LNCaP clone FGC (cell line): ENCODE measurements around the gene EHBP1L1.

ENCODE experiments used
- DNase-seq: peaks from one replicate; pipeline ENCODE4 v3.0.0-alpha.2; 2011; ENCODE audit warnings: low read depth
- H3K4me3 ChIP-seq: 2 replicates; pipeline ENCODE4 v1.5.1; 2011; ENCODE audit warnings: mild to moderate bottlenecking, low read depth, low read length, control low read depth
- CTCF ChIP-seq: IDR thresholded peaks from 2 replicates; pipeline ENCODE4 v1.5.1; 2012; ENCODE audit warnings: mild to moderate bottlenecking; ENCODE audit not compliant: control insufficient read depth, insufficient read depth; ENCODE audit errors: extremely low read depth

EHBP1L1 gene

DNA sequence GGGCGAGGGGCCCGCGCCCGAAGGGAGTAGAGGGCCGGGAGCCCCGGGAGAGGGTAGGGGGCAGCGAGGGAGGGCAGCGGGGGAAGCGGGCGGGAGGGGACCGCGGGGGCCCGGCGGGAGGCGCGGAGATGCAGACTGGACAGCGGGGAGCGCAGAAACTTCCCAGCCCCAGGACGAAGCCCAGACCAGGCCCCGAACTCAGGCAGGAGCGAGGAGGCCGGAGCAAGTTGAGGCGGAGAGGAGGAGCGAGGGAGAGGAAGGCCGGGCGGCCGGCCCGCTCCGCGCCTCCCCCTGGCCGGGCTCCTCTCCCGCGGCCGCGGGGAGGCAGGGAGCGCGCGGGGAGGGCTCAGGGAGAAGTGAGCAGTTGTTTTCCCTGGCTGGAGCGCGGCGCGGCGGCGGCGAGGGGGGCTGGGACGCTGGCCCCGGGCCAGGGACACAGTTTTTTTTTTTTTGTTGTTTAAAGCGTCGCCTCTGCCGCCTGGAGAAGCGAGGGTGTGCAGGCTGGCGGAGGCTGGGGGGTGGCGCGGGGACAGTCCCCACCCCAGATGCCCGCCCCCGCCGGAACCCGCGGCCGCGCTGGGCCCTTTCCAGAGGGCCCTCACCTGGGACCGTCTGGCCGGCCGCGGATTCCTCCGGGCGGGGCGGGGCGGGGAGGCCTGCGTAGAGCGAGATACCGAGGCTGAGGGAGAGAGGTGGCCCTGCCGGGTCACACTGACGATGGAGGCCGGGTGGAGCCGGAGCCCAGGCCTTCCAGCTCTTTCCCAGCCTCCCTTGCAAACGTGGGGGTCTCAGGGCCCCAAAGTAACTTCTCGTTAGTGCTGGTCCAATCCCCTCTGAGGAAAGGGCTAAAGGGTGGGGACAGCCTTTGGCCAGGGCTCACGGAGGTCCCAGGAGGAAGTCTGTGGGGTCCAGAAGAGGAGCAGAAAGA, 17.6 kb upstream of the EHBP1L1 start, which contains the start of gene LTBP3:
TSS of gene LTBP3 (minus strand) at position 358 of the 928 bp plus-strand sequence. CDS start 400 bp downstream, outside the sequence.
- DNase-seq, result no peak

DNA sequence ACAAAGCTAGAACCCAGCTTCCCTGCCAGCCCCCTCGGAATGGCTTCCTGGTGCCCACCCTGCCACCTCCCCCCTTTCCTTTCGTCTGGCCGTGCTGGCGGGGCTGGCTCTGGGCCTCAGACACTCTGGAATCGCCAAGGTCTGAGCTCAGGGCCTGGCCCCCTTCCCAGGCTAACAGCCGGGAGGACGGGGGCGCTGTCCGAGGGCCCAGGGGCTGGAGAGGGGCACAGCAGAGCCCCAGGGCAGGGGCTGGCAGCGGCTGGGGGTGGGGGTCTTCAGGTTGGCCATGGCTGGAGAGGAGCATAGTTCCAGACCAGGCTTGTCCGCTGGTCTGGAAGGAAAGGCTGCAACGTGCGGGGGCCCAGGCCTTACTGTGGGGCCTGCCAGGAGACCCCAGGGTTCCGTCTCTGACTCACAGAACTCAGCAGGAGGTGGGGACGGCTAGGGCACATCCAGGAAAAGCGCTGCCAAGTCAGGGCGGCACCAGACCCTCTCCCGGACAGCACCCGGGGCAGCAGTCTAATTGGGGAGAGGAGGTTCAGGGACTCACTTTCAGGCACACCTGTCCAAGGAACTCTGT, 16.8 kb upstream of the EHBP1L1 start:
- DNase-seq, result no peak
- peak overlapping the region; percentile 48 for H3K4me3 ChIP-seq
- TF ChIP-seq CTCF, result 0 out of 2 replicates have a peak, but pooled peaks have one; percentile 8

More for the DNA sequence above, 17.6 kb upstream of the EHBP1L1 start, which contains the start of gene LTBP3:
- peak within 1 kb of the TSS; percentile 49 for H3K4me3 ChIP-seq
- peak; percentile 10; the same call in 1 of the 2 replicates for TF ChIP-seq CTCF

GRCh38 chr11:65559535-65559934, 16.3 kb upstream of the EHBP1L1 start:
- TF ChIP-seq CTCF, result no peak
- no peak for DNase-seq
- H3K4me3 ChIP-seq, result no peak overlapping the region

DNA sequence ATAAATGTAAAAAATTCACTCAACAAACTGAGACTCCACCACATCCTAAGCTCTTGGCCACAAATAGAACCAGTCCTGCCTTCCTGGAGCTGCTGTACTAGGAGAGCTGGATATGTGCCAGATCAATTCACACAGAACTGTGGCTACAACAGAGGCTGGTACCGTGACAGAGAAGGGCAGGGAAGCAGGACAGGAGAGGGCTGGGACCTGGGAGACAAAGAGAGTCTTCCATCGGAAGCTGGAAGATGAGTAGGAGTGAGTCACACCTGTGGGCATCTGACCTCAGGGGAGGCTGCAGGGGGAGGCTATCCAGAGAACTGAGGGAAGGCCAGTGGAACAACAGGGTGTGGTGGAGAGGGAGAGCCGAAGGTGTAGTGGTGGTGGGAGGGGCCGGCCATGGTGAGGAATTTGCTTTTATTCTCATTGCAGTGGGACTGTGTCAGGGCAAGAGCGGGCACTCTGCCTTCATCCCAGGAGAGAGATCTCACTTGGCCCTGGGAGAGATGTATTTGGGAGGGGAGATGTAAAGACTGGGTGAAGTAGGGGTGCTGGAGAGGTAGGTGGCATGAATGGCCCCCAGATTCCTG, 15.8 kb upstream of the EHBP1L1 start:
- H3K4me3 ChIP-seq, result no peak overlapping the region
- TF ChIP-seq CTCF, result no peak
- no peak for DNase-seq

DNA sequence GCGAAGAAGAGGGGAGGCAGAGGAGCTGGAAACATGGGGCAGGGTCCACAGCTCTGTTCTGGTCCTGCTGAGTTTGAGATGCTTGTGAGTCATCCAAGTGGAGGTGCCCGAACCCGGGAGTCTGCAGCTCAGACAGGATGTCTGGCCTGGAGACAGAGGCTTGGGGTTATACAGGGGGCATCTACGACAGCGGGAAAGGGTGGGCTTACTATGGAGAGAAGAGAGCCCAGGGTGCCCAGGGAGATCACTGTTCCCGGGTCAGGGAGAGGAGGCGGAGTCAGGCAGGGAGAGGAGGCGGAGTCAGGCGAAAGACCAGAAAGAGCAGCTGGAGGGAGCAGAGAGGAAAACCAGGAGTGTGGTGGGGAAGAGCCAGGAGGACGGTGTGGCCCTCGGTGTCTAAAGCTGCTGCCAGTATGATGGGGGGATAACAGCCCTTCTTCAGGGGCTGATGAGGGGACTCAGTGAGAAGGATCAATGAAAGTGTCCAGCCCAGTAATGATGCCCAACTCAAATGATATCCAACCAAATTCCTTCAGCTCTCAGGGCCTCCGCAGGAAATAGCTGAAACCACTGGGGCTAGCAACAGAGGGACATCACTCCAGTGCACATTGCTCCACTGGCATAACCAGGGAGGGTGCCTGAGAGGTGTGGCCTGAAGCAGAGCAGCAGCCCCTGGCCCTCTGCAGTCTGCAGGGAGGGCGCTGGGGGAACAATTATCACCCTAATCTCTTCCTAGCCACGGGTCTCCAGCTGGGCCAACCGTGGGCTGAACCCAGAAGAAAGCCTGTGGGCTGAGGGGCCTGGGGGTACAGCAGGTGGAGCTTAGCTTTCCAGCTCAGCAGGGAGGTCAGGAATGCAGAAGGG, 15.1 kb upstream of the EHBP1L1 start:
- no peak for DNase-seq
- H3K4me3 ChIP-seq, result no peak overlapping the region

More for the DNA sequence above, 15.1 kb upstream of the EHBP1L1 start:
- no peak for TF ChIP-seq CTCF
